Activated B cell treated with CpG ODN at 0.5 μM for 24 hours (primary cell): ENCODE data around the gene ARL3. TPM values are rescaled to one million over a fixed set of nuclear protein-coding genes. Genes with fewer than 3 reads are reported as not detected.
A peak's percentile ranks its signal among the peaks of the same experiment; 100 is the strongest.

Experiments used
- ATAC-seq: fragments of 200-7000 bp; cut with Tn5 transposase; one replicate; pipeline ENCODE4 v1.10.0; 2021; ENCODE audit warnings: low read depth, mild to moderate bottlenecking, moderate library complexity
- CTCF ChIA-PET: fragments of 350-600 bp; sonication (Branson Sonifier 250); formaldehyde crosslinking; loops from one replicate; lab custom pipeline; 2021; ENCODE audit warnings: antibody characterized with exemption; lab: Charles Lee
- POLR2A ChIA-PET: fragments of 350-600 bp; sonication (Branson Sonifier 250); formaldehyde crosslinking; loops from one replicate; lab custom pipeline; 2021; ENCODE audit warnings: antibody characterized with exemption; lab: Charles Lee
- DNase-seq: peaks from one replicate; pipeline ENCODE4 v3.0.0; 2022
- H3K27ac Mint-ChIP-seq: one replicate; pipeline ENCODE4 v1.8.0; 2020; ENCODE audit warnings: mixed read lengths
- H3K27me3 Mint-ChIP-seq: one replicate; pipeline ENCODE4 v1.8.0; 2021; ENCODE audit warnings: mixed read lengths
- H3K36me3 Mint-ChIP-seq: one replicate; pipeline ENCODE4 v1.8.0; 2021; ENCODE audit warnings: low read depth, mixed read lengths
- H3K4me1 Mint-ChIP-seq: one replicate; pipeline ENCODE4 v1.8.0; 2021; ENCODE audit warnings: mixed read lengths
- H3K4me3 Mint-ChIP-seq: one replicate; pipeline ENCODE4 v1.8.0; 2020; ENCODE audit warnings: mild to moderate bottlenecking, mixed read lengths
- H3K9me3 Mint-ChIP-seq: one replicate; pipeline ENCODE4 v1.8.0; 2020; ENCODE audit warnings: mixed read lengths
- intact Hi-C: fragments of 100-400 bp; cut with micrococcal nuclease; formaldehyde crosslinking; loops from one replicate; pipeline ENCODE4 v1.15.1; 2024
- total RNA-seq: library from RNA; stranded (reverse); gene quantifications from 2 replicates; pipeline ENCODE4 v1.2.3, GENCODE V29; 2022
- TF ChIP-seq, protein P1 (sequence below): fragments of 200-600 bp; IDR thresholded peaks from one replicate; pipeline ENCODE4 v1.8.0; 2022; ENCODE audit warnings: antibody characterized with exemption, mild to moderate bottlenecking

ARL3 gene
- total RNA-seq, 1 donor from 2014 or later = 5.1 TPM

- peaks cover 20% of the 10 kb centered on the region for H3K4me1 Mint-ChIP-seq
- TF ChIP-seq, protein P1, sequence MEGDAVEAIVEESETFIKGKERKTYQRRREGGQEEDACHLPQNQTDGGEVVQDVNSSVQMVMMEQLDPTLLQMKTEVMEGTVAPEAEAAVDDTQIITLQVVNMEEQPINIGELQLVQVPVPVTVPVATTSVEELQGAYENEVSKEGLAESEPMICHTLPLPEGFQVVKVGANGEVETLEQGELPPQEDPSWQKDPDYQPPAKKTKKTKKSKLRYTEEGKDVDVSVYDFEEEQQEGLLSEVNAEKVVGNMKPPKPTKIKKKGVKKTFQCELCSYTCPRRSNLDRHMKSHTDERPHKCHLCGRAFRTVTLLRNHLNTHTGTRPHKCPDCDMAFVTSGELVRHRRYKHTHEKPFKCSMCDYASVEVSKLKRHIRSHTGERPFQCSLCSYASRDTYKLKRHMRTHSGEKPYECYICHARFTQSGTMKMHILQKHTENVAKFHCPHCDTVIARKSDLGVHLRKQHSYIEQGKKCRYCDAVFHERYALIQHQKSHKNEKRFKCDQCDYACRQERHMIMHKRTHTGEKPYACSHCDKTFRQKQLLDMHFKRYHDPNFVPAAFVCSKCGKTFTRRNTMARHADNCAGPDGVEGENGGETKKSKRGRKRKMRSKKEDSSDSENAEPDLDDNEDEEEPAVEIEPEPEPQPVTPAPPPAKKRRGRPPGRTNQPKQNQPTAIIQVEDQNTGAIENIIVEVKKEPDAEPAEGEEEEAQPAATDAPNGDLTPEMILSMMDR = no peak
- intact Hi-C loops = loop anchor here (5.0 to 10.0 kb wide), 7 partner anchors 397 to 1644 kb away; partner anchors contain the start of genes CALHM3, GBF1, KAZALD1 and LZTS2
- CTCF ChIA-PET = interaction anchor here (0.6 to 1.0 kb wide), 2 partner anchors 66 to 73 kb away, joined by 3 to 5 read pairs; partner anchors contain the start of genes ARL3 and SFXN2
- H3K27me3 Mint-ChIP-seq = no peaks in the 10 kb centered on the region
- H3K4me3 Mint-ChIP-seq = peak overlapping the region; percentile 88
- H3K9me3 Mint-ChIP-seq = no peaks in the 10 kb centered on the region
- POLR2A ChIA-PET = interaction anchor here (0.6 to 5.8 kb wide), 18 partner anchors 9 to 801 kb away, joined by 3 to 75 read pairs (median 6); partner anchors contain the start of genes ACTR1A, ARL3, NFKB2 and SFXN2
- ATAC-seq (no peak), DNase-seq (no peak)
- H3K27ac Mint-ChIP-seq = peak overlapping the region; percentile 96
- peaks cover 13% of the 10 kb centered on the region for H3K36me3 Mint-ChIP-seq
These were observed 72.8 kb downstream of the ARL3 start for GRCh38 chr10:102641402-102641801.

DNA sequence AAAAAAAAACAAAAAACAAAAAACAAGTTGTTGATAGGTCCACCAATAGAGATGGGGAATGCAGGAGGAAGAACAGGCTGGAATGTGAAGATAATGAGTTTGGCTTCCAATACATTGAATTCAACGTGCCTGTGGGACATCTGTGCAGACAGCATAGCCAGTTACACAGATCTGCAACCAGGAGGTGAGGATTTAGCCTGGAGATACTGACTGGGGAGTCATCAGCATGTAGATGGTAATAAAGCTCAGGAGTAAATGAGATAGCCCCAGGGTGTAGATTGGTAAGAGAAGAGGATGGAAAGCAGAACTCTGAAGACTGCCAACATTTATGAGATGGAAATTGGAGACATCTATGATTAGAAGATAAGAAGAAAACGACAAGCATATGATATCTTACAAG is 74.7 kb downstream of the ARL3 start:
- no peak overlapping the region for H3K4me3 Mint-ChIP-seq
- H3K36me3 Mint-ChIP-seq = peaks cover 2% of the 10 kb centered on the region
- no peak for DNase-seq
- ChIA-PET CTCF (no interaction called here), POLR2A (interaction anchor here (3.8 kb wide), 1 partner anchor 74 kb away, joined by 39 read pairs; the partner anchor contains the start of genes ARL3 and SFXN2)
- intact Hi-C loops = no loop called here
- TF ChIP-seq, protein P1 = no peak
- H3K27me3 Mint-ChIP-seq = no peaks in the 10 kb centered on the region
- H3K9me3 Mint-ChIP-seq = no peaks in the 10 kb centered on the region
- H3K4me1 Mint-ChIP-seq = peaks cover 21% of the 10 kb centered on the region
- ATAC-seq = no peak
- no peak overlapping the region for H3K27ac Mint-ChIP-seq

GRCh38 chr10:102635377-102635776 is 78.8 kb downstream of the ARL3 start:
- no peak for DNase-seq
- Mint-ChIP-seq H3K27me3 (no peaks in the 10 kb centered on the region), H3K27ac (peak overlapping the region; percentile 80), H3K9me3 (no peaks in the 10 kb centered on the region), H3K4me3 (no peak overlapping the region), H3K36me3 (peaks cover 6% of the 10 kb centered on the region), H3K4me1 (peaks cover 21% of the 10 kb centered on the region)
- TF ChIP-seq, protein P1 = no peak
- ChIA-PET CTCF (no interaction called here), POLR2A (interaction anchor here (2.0 kb wide), 1 partner anchor 10 kb away, joined by 14 read pairs; the partner anchor contains the start of gene TRIM8)
- intact Hi-C loops = no loop called here
- peak; percentile 61 for ATAC-seq

DNA sequence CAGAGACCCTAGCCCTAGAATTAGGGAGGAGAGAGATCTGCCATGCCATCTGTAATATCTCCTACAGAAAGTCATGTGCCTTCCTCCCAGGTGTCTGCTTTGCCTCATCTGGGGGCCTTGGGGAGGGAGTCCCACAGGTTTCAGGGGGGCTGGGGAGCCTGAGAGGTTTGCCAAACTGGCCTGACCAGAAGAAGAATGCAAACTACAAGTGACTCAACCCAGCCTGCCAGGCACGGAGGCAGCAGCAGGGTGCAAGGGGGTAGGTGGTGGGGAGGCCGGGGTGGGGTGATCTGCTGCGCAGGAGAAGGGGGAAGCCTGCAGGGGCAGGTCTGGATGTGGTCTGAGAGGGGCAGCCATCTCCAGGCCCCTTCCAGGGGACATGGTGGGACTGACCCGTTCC is 79.5 kb downstream of the ARL3 start:
- H3K27me3 Mint-ChIP-seq = no peaks in the 10 kb centered on the region
- TF ChIP-seq, protein P1 = no peak
- H3K27ac Mint-ChIP-seq = no peak overlapping the region
- ChIA-PET POLR2A (no interaction called here), CTCF (interaction anchor here (0.7 kb wide), 1 partner anchor 10 kb away, joined by 3 read pairs; no protein-coding TSS in a partner anchor)
- H3K4me3 Mint-ChIP-seq = no peak overlapping the region
- no peak for DNase-seq
- H3K4me1 Mint-ChIP-seq = peaks cover 21% of the 10 kb centered on the region
- H3K36me3 Mint-ChIP-seq = peaks cover 12% of the 10 kb centered on the region
- intact Hi-C loops = no loop called here
- ATAC-seq = no peak
- H3K9me3 Mint-ChIP-seq = no peaks in the 10 kb centered on the region

DNA sequence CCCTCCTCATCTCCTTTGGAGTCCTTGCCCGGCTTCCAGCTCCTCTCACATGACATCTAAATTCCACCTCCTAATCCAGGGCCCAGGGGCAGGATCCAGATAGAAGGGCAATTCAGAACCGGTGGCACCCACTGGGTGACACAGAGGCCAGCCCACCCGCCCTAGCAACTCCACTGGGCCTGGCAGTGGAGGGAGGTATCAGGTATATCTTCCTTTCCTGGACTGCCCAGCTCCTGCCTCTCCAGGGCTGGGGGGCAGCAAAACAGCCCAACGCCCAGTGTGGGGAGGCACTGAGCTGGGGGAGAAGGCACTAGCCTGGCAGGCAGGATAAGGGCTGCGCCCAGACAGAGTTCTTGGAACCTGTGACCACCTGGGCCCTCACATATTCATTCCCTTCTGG is 80.3 kb downstream of the ARL3 start:
- DNase-seq = no peak
- no peaks in the 10 kb centered on the region for H3K9me3 Mint-ChIP-seq
- H3K4me1 Mint-ChIP-seq = peaks cover 21% of the 10 kb centered on the region
- no peak for ATAC-seq
- intact Hi-C loops = no loop called here
- H3K27ac Mint-ChIP-seq = no peak overlapping the region
- ChIA-PET CTCF (no interaction called here), POLR2A (no interaction called here)
- no peak overlapping the region for H3K4me3 Mint-ChIP-seq
- peaks cover 14% of the 10 kb centered on the region for H3K36me3 Mint-ChIP-seq
- H3K27me3 Mint-ChIP-seq = no peaks in the 10 kb centered on the region
- TF ChIP-seq, protein P1 = no peak
